DOHH2 (cell line): ENCODE measurements around the gene IKZF2.

Experiments used
- H3F3A ChIP-seq: fragments of 200-600 bp; sonication (generic), shearing (Covaris generic); 2 replicates; pipeline ENCODE4 v1.6.0; 2016; ENCODE audit warnings: antibody characterized with exemption, mild to moderate bottlenecking; ENCODE audit not compliant: control insufficient read depth, insufficient read depth
- H3K27ac ChIP-seq: fragments of 200-600 bp; sonication (generic); 2 replicates; pipeline ENCODE4 v1.5.1; 2014; ENCODE audit warnings: low read depth, mild to moderate bottlenecking, low read length, moderate library complexity
- H3K27me3 ChIP-seq: fragments of 200-600 bp; sonication (generic); 2 replicates; pipeline ENCODE4 v1.6.1; 2014; ENCODE audit warnings: mild to moderate bottlenecking, low read length, mixed read lengths; ENCODE audit not compliant: control insufficient read depth
- H3K36me3 ChIP-seq: fragments of 200-600 bp; sonication (generic); 2 replicates; pipeline ENCODE4 v1.6.1; 2014; ENCODE audit warnings: mild to moderate bottlenecking, low read length, moderate library complexity, mixed read lengths; ENCODE audit not compliant: control insufficient read depth
- H3K4me1 ChIP-seq: fragments of 200-600 bp; sonication (generic); 2 replicates; pipeline ENCODE4 v1.6.1; 2014; ENCODE audit warnings: mild to moderate bottlenecking, low read length, mixed read lengths; ENCODE audit not compliant: control insufficient read depth
- H3K4me2 ChIP-seq: fragments of 200-600 bp; sonication (generic); 2 replicates; pipeline ENCODE4 v1.6.0; 2014; ENCODE audit warnings: mild to moderate bottlenecking, low read length, moderate library complexity
- H3K4me3 ChIP-seq: fragments of 200-600 bp; sonication (generic); 2 replicates; pipeline ENCODE4 v1.5.1; 2014; ENCODE audit warnings: mild to moderate bottlenecking, low read length, mixed read lengths
- H3K79me2 ChIP-seq: fragments of 200-600 bp; sonication (generic); 2 replicates; pipeline ENCODE4 v1.6.1; 2014; ENCODE audit warnings: mild to moderate bottlenecking, low read length, mixed read lengths; ENCODE audit not compliant: control insufficient read depth
- H3K9me2 ChIP-seq: fragments of 200-600 bp; sonication (generic); replicated peaks from 2 replicates; pipeline ENCODE4 v1.6.1; 2014; ENCODE audit warnings: mild to moderate bottlenecking, low read length, mixed read lengths; ENCODE audit not compliant: control insufficient read depth
- H3K9me3 ChIP-seq: fragments of 200-600 bp; sonication (generic); 2 replicates; pipeline ENCODE4 v1.6.1; 2014; ENCODE audit warnings: antibody characterized with exemption, low read length, mixed read lengths; ENCODE audit not compliant: control insufficient read depth, insufficient read depth
- H4K20me1 ChIP-seq: fragments of 200-600 bp; sonication (generic); 2 replicates; pipeline ENCODE4 v1.6.0; 2014; ENCODE audit warnings: low read depth, mild to moderate bottlenecking, antibody characterized with exemption, low read length, moderate library complexity; ENCODE audit not compliant: control insufficient read depth, insufficient read depth
- EZH2phosphoT487 ChIP-seq: fragments of 200-600 bp; sonication (generic); IDR thresholded peaks from 2 replicates; pipeline ENCODE4 v1.6.1; 2017; ENCODE audit warnings: borderline replicate concordance, mild to moderate bottlenecking, antibody characterized with exemption, low read length, moderate library complexity, mixed read lengths
- TF ChIP-seq, protein P1 (sequence below): fragments of 200-600 bp; sonication (generic); IDR thresholded peaks from one replicate; pipeline ENCODE4 v1.5.1; 2014; ENCODE audit warnings: antibody characterized with exemption, mild to moderate bottlenecking, low read depth, low read length; ENCODE audit not compliant: poor library complexity, severe bottlenecking

Gene IKZF2

DNA sequence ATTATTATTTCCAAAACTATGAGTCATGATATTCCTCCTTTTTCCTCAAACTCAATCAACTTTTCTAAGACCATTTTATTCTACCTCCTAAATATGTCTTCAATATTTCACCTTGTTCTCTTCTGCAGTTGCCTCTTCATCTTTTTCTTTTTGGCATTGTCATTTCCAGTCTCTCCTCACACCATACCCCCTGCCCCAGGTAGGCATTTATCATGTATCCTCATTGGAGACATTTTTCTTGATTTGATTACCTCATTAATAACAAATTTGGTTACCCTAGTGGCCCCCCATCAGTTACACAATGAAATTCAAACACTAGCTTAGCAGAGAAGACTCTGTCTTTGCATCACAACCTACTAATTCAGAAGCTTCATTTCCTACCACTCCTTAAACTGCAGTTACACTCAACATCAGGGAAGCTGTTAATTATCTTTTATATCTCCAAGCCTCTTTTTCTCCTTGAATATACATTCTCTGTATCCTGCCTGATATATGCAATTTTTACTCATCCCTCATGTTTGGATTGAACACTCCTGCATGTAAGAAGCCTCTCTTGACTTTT is 133.0 kb downstream of the IKZF2 start:
- no peak for TF ChIP-seq EZH2phosphoT487
- H3K79me2 ChIP-seq, result no peaks in the 10 kb centered on the region
- no peaks in the 10 kb centered on the region for H3K9me2 ChIP-seq
- no peak overlapping the region for H3K4me3 ChIP-seq
- H4K20me1 ChIP-seq, result no peaks in the 10 kb centered on the region
- H3K4me2 ChIP-seq, result no peak overlapping the region
- no peaks in the 10 kb centered on the region for H3F3A ChIP-seq
- no peaks in the 10 kb centered on the region for H3K9me3 ChIP-seq
- no peaks in the 10 kb centered on the region for H3K27me3 ChIP-seq
- H3K27ac ChIP-seq, result no peak overlapping the region
- peaks cover 18% of the 10 kb centered on the region for H3K36me3 ChIP-seq
- peaks cover 3% of the 10 kb centered on the region; the same call in 1 of the 2 replicates for H3K4me1 ChIP-seq

GRCh38 chr2:213017404-213017803 is 134.0 kb downstream of the IKZF2 start:
- Histone ChIP-seq H3K27me3 (no peaks in the 10 kb centered on the region), H3K4me3 (no peak overlapping the region), H4K20me1 (no peaks in the 10 kb centered on the region), H3K79me2 (no peaks in the 10 kb centered on the region), H3F3A (no peaks in the 10 kb centered on the region), H3K27ac (no peak overlapping the region), H3K9me2 (no peaks in the 10 kb centered on the region), H3K36me3 (peaks cover 18% of the 10 kb centered on the region), H3K4me1 (no peaks in the 10 kb centered on the region), H3K4me2 (no peak overlapping the region), H3K9me3 (no peaks in the 10 kb centered on the region)
- no peak for TF ChIP-seq EZH2phosphoT487
- TF ChIP-seq, protein P1, sequence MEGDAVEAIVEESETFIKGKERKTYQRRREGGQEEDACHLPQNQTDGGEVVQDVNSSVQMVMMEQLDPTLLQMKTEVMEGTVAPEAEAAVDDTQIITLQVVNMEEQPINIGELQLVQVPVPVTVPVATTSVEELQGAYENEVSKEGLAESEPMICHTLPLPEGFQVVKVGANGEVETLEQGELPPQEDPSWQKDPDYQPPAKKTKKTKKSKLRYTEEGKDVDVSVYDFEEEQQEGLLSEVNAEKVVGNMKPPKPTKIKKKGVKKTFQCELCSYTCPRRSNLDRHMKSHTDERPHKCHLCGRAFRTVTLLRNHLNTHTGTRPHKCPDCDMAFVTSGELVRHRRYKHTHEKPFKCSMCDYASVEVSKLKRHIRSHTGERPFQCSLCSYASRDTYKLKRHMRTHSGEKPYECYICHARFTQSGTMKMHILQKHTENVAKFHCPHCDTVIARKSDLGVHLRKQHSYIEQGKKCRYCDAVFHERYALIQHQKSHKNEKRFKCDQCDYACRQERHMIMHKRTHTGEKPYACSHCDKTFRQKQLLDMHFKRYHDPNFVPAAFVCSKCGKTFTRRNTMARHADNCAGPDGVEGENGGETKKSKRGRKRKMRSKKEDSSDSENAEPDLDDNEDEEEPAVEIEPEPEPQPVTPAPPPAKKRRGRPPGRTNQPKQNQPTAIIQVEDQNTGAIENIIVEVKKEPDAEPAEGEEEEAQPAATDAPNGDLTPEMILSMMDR, result no peak

DNA sequence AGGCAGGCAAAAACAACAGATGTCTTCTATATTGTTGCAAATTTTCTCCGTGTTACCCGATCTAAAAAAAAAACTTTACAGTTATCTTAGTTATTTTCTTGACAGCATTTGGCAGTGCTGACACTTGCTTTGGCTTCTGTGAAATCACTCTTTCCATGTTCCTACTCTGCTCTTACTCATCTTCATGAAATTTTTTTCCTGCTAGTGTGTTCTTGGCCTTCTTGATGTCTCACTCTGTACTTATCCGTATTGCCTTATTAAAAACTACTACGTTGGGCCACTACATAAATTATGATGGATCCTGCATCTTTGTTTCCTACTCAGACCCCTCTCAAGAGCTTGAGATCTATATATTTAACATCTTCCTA is 134.4 kb downstream of the IKZF2 start:
- Histone ChIP-seq H3K4me1 (no peaks in the 10 kb centered on the region), H3F3A (no peaks in the 10 kb centered on the region), H3K9me3 (no peaks in the 10 kb centered on the region), H3K27ac (no peak overlapping the region), H3K4me3 (no peak overlapping the region), H3K4me2 (no peak overlapping the region), H3K9me2 (no peaks in the 10 kb centered on the region), H3K79me2 (no peaks in the 10 kb centered on the region), H4K20me1 (no peaks in the 10 kb centered on the region), H3K36me3 (peaks cover 17% of the 10 kb centered on the region), H3K27me3 (no peaks in the 10 kb centered on the region)
- TF ChIP-seq, protein P1, result no peak
- TF ChIP-seq EZH2phosphoT487, result no peak

DNA sequence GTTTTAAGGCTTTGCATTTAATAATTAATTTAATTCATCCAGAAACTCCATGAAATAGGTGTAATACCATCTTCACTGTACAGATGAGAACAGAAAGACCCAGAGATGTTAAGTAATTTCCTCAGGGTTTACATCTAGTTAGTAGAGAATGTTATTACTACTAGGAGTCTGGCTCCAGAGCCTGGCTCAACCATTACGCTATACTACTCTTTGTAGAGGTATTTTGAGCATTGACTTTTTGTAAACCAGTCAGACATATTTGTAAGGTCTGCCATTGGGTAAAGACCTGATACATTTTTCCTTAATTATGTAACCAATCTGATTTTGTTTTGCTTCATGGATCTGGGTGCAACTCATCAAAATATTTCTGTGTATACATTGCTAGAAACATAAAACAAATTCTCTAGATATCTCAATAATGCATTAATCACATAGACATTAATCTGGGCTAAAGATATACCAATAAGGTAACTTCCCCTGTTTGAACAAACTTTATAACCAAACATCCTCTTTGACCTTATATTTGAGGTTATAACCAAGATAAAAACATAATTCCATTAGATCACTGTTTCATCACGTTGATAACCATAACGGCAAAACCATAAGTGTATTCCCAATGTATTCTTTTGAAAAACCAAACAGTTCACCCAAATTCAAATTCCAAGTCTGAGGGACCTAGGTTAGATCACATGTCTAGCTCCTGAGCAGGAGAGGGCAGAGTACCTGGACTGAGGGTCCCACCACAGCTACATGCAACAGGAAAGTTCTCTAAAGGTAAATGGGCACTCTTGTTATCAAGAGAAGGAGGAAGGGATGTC is 135.0 kb downstream of the IKZF2 start:
- Histone ChIP-seq H3K79me2 (no peaks in the 10 kb centered on the region), H4K20me1 (no peaks in the 10 kb centered on the region), H3K9me2 (no peaks in the 10 kb centered on the region), H3K4me2 (no peak overlapping the region), H3K27me3 (no peaks in the 10 kb centered on the region), H3K4me3 (no peak overlapping the region), H3K36me3 (peaks cover 14% of the 10 kb centered on the region), H3K4me1 (no peaks in the 10 kb centered on the region), H3F3A (no peaks in the 10 kb centered on the region), H3K9me3 (no peaks in the 10 kb centered on the region), H3K27ac (no peak overlapping the region)
- no peak for TF ChIP-seq EZH2phosphoT487
- TF ChIP-seq, protein P1, result no peak
